Stomach (tissue), 4 donors: ENCODE data around the gene UBE2D2.

Source experiments
- CTCF ChIP-seq, 7 experiments: fragments of 450-650 bp in 4 of 7; fragments of 200-600 bp in 3 of 7; sonication (generic) in 3 of 7; IDR thresholded peaks; one replicate each; pipeline ENCODE4 v1.5.1; 2016 to 2019; ENCODE audit warnings: antibody characterized with exemption in 7 of 7, control low read depth in 2 of 7, mild to moderate bottlenecking in 1 of 7
- EP300 ChIP-seq: sonication (generic); formaldehyde crosslinking; IDR thresholded peaks from one replicate; pipeline ENCODE4 v1.6.1; 2017; ENCODE audit warnings: antibody characterized with exemption
- POLR2A ChIP-seq, 4 donors: fragments of 450-650 bp; IDR thresholded peaks; one replicate each; pipeline ENCODE4 v1.6.1; 2016; ENCODE audit warnings: antibody characterized with exemption in 4 of 4, control low read depth in 2 of 4, mild to moderate bottlenecking in 1 of 4, moderate library complexity in 1 of 4

- TF ChIP-seq POLR2A (IDR thresholded peaks at IDR 0.05) (no peak), CTCF (IDR thresholded peaks at IDR 0.05) (no peak), EP300 (no peak)
These were observed 58.7 kb downstream of the UBE2D2 start for GRCh38 chr5:139619861-139620260.
